Measurements from ENCODE around the gene OTOP1. TPM values are rescaled to one million over a fixed set of nuclear protein-coding genes. Genes with fewer than 3 reads are reported as not detected.
"Not testable (repeated sequence)": the region's sequence is repeated elsewhere in the genome, so short reads cannot be mapped to it uniquely, and the experiment has no call there.

Gene OTOP1
- total and polyA plus RNA-seq, 4 donors = 0.11 TPM; not detected in 3

- no peaks in the 10 kb centered on the region for H3K9me3 ChIP-seq (ENCODE audit: control insufficient read depth, insufficient read depth, low read length)
- 53% methylated on average over 2 of the region's 3 CpGs for WGBS (ENCODE audit: insufficient coverage)
- no peak overlapping the region for H3K4me3 ChIP-seq (ENCODE audit: low read depth, low read length)
- H3K27ac ChIP-seq (ENCODE audit: low read depth, low read length) = no peak overlapping the region
- no peaks in the 10 kb centered on the region for H3K4me1 ChIP-seq (ENCODE audit: control insufficient read depth, insufficient read depth, low read length)
- no peaks in the 10 kb centered on the region for H3K27me3 ChIP-seq (ENCODE audit: control insufficient read depth, insufficient read depth, low read length)
- no peaks in the 10 kb centered on the region for H3K36me3 ChIP-seq (ENCODE audit: control insufficient read depth, insufficient read depth, low read length)
- peak in 1 of 6 donors; percentile 24 for DNase-seq (ENCODE audit: low read depth in 4 of 6, low spot score in 6 of 6)
Observed at GRCh38 chr4:4204401-4204745, 22.4 kb downstream of the OTOP1 start.

DNA sequence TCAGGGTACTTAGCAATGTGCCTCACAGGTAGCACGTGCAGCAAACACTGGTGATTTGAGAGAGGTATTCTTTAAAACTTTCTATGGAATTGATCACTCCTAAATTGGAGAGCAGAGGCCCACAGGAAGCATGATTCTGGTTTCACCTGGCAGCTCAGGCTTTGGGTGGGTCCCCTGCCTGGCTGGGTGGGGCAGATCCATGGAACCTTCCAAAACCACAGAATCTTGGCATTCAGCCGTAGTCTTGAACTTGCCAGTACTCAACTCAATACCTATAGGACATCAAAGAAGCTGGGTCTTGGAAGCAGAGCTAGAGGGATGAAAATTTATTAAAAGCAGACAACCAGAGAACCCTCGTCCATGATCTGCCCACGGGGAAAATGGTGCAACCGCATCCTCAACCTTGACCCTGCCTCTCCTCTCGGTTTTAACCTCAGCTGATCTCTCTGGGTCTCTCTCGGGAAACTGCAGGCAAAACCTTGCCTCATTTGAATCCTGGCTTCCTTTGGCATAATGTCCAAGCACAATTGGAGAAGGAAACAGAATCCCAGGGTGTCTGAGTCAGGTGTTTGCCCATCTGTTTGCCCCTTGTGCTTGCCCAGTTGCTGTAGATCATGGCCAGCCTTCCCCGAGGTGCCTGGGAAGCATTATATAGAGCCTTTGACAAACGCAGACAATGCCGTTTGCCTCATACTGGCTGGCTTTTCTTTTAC is 22.9 kb downstream of the OTOP1 start:
- Histone ChIP-seq H3K4me1 (ENCODE audit: control insufficient read depth, insufficient read depth, low read length) (no peaks in the 10 kb centered on the region), H3K27me3 (ENCODE audit: control insufficient read depth, insufficient read depth, low read length) (no peaks in the 10 kb centered on the region), H3K27ac (ENCODE audit: low read depth, low read length) (no peak overlapping the region), H3K4me3 (ENCODE audit: low read depth, low read length) (no peak overlapping the region), H3K36me3 (ENCODE audit: control insufficient read depth, insufficient read depth, low read length) (no peaks in the 10 kb centered on the region), H3K9me3 (ENCODE audit: control insufficient read depth, insufficient read depth, low read length) (no peaks in the 10 kb centered on the region)
- 60% methylated on average over 9 of the region's 10 CpGs for WGBS (ENCODE audit: insufficient coverage)
- DNase-seq (ENCODE audit: low read depth in 4 of 6, low spot score in 6 of 6) = no peak

GRCh38 chr4:4202510-4202909 is 24.2 kb downstream of the OTOP1 start:
- H3K4me1 ChIP-seq (ENCODE audit: control insufficient read depth, insufficient read depth, low read length) = no peaks in the 10 kb centered on the region
- no peaks in the 10 kb centered on the region for H3K9me3 ChIP-seq (ENCODE audit: control insufficient read depth, insufficient read depth, low read length)
- H3K36me3 ChIP-seq (ENCODE audit: control insufficient read depth, insufficient read depth, low read length) = no peaks in the 10 kb centered on the region
- no peak for DNase-seq (ENCODE audit: low read depth in 4 of 6, low spot score in 6 of 6)
- no peaks in the 10 kb centered on the region for H3K27me3 ChIP-seq (ENCODE audit: control insufficient read depth, insufficient read depth, low read length)
- H3K4me3 ChIP-seq (ENCODE audit: low read depth, low read length) = no peak overlapping the region
- H3K27ac ChIP-seq (ENCODE audit: low read depth, low read length) = no peak overlapping the region
- 80% methylated on average over 3 of the region's 4 CpGs for WGBS (ENCODE audit: insufficient coverage)

- Histone ChIP-seq H3K27me3 (ENCODE audit: control insufficient read depth, insufficient read depth, low read length) (no peaks in the 10 kb centered on the region), H3K4me1 (ENCODE audit: control insufficient read depth, insufficient read depth, low read length) (no peaks in the 10 kb centered on the region), H3K4me3 (ENCODE audit: low read depth, low read length) (no peak overlapping the region), H3K9me3 (ENCODE audit: control insufficient read depth, insufficient read depth, low read length) (no peaks in the 10 kb centered on the region), H3K27ac (ENCODE audit: low read depth, low read length) (no peak overlapping the region), H3K36me3 (ENCODE audit: control insufficient read depth, insufficient read depth, low read length) (no peaks in the 10 kb centered on the region)
- no peak for DNase-seq (ENCODE audit: low read depth in 4 of 6, low spot score in 6 of 6)
- 90% methylated on average over 1 of the region's 4 CpGs for WGBS (ENCODE audit: insufficient coverage)
Observed at GRCh38 chr4:4200624-4201023, 26.1 kb downstream of the OTOP1 start.

DNA sequence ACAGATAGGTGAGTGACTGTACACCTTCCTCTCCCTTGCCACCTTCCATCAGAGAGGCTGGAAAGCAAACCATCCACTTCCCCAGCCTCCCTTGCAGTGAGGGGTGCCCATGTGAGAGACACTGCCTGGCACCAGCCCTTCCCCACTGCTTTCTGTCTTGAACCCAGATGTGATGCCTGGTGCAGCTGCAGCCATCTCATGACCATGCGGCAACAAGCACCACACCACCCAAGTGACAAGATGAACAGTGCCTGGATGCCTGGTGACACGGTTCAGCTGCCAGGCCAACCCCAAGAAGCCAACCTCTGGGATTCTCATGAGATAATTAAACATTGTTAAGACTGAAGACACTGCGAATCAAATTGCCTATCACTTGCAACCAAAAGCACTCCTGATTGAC is 31.4 kb downstream of the OTOP1 start:
- Histone ChIP-seq H3K4me3 (ENCODE audit: low read depth, low read length) (no peak overlapping the region), H3K27ac (ENCODE audit: low read depth, low read length) (no peak overlapping the region), H3K9me3 (ENCODE audit: control insufficient read depth, insufficient read depth, low read length) (no peaks in the 10 kb centered on the region), H3K4me1 (ENCODE audit: control insufficient read depth, insufficient read depth, low read length) (no peaks in the 10 kb centered on the region), H3K36me3 (ENCODE audit: control insufficient read depth, insufficient read depth, low read length) (no peaks in the 10 kb centered on the region), H3K27me3 (ENCODE audit: control insufficient read depth, insufficient read depth, low read length) (no peaks in the 10 kb centered on the region)
- WGBS (ENCODE audit: insufficient coverage) = 94% methylated on average over 3 of the region's 3 CpGs
- no peak for DNase-seq (ENCODE audit: low read depth in 4 of 6, low spot score in 6 of 6)

DNA sequence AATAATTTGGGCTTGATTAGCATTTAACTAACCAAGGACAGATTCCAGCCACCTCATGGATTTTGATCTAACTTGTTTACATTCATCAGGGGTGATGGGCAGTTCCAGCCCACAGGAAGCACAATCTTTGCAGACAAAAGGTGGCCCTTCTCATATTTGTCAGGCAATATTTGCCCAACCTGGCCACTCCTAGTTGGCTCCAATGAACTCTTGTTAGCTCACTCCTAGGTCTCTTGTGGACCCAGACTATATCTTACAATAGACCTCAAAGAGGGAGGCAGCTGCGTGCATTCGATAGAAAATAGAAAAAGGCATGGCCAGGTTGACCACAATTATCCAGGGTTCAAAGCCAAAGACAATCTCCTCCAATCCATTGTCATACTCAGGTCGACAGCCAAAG is 38.2 kb downstream of the OTOP1 start:
- not testable (repeated sequence) for H3K9me3 ChIP-seq (ENCODE audit: control insufficient read depth, insufficient read depth, low read length); H3K4me1 ChIP-seq (ENCODE audit: control insufficient read depth, insufficient read depth, low read length); H3K36me3 ChIP-seq (ENCODE audit: control insufficient read depth, insufficient read depth, low read length); H3K4me3 ChIP-seq (ENCODE audit: low read depth, low read length); DNase-seq (ENCODE audit: low read depth in 4 of 6, low spot score in 6 of 6); H3K27me3 ChIP-seq (ENCODE audit: control insufficient read depth, insufficient read depth, low read length); H3K27ac ChIP-seq (ENCODE audit: low read depth, low read length)
- WGBS (ENCODE audit: insufficient coverage) = no CpG with 5 or more reads among the region's 3 CpGs

- H3K9me3 ChIP-seq (ENCODE audit: control insufficient read depth, insufficient read depth, low read length) = no peaks in the 10 kb centered on the region
- H3K27me3 ChIP-seq (ENCODE audit: control insufficient read depth, insufficient read depth, low read length) = peaks cover 11% of the 10 kb centered on the region
- WGBS (ENCODE audit: insufficient coverage) = 100% methylated on average over 1 of the region's 3 CpGs
- H3K4me3 ChIP-seq (ENCODE audit: low read depth, low read length) = no peak overlapping the region
- H3K36me3 ChIP-seq (ENCODE audit: control insufficient read depth, insufficient read depth, low read length) = no peaks in the 10 kb centered on the region
- no peak overlapping the region for H3K27ac ChIP-seq (ENCODE audit: low read depth, low read length)
- DNase-seq (ENCODE audit: low read depth in 4 of 6, low spot score in 6 of 6) = peak in 1 of 6 donors; percentile 1
- no peaks in the 10 kb centered on the region for H3K4me1 ChIP-seq (ENCODE audit: control insufficient read depth, insufficient read depth, low read length)
Observed at GRCh38 chr4:4185528-4185927, 41.2 kb downstream of the OTOP1 start.

- no peaks in the 10 kb centered on the region for H3K36me3 ChIP-seq (ENCODE audit: control insufficient read depth, insufficient read depth, low read length)
- no peaks in the 10 kb centered on the region for H3K4me1 ChIP-seq (ENCODE audit: control insufficient read depth, insufficient read depth, low read length)
- H3K9me3 ChIP-seq (ENCODE audit: control insufficient read depth, insufficient read depth, low read length) = no peaks in the 10 kb centered on the region
- peaks cover 11% of the 10 kb centered on the region for H3K27me3 ChIP-seq (ENCODE audit: control insufficient read depth, insufficient read depth, low read length)
- H3K27ac ChIP-seq (ENCODE audit: low read depth, low read length) = no peak overlapping the region
- no peak overlapping the region for H3K4me3 ChIP-seq (ENCODE audit: low read depth, low read length)
- peak in 2 of 6 donors; percentile 2 to 10 for DNase-seq (ENCODE audit: low read depth in 4 of 6, low spot score in 6 of 6)
- 48% methylated on average over 18 of the region's 19 CpGs for WGBS (ENCODE audit: insufficient coverage)
Observed at GRCh38 chr4:4182835-4183568, 43.7 kb downstream of the OTOP1 start.

DNA sequence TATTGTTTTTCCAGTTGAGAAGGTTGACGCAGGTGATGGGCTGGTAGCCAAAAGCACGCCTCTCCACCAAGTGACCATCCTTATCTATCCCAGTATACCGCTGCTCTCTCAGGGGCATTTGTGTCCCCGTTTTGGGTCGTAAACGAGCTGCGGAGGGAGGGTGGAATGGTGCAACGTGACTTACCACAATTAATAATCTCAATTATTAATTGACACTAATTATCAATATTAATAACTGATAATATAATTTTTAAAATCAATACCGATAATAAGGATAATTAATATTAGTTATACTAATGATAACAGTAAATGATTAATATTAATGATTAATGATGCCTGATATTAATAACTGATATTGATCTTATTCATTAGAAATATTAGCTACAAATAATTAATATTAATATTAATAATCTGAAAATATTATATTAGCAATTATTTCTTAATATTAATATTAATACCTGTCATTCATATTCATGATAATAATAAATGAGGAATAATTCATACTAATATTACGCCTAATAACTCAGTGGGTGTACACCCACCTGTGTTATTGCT is 56.1 kb downstream of the OTOP1 start:
- Histone ChIP-seq H3K27me3 (ENCODE audit: control insufficient read depth, insufficient read depth, low read length) (no peaks in the 10 kb centered on the region), H3K36me3 (ENCODE audit: control insufficient read depth, insufficient read depth, low read length) (no peaks in the 10 kb centered on the region), H3K4me3 (ENCODE audit: low read depth, low read length) (no peak overlapping the region), H3K27ac (ENCODE audit: low read depth, low read length) (no peak overlapping the region), H3K4me1 (ENCODE audit: control insufficient read depth, insufficient read depth, low read length) (no peaks in the 10 kb centered on the region), H3K9me3 (ENCODE audit: control insufficient read depth, insufficient read depth, low read length) (no peaks in the 10 kb centered on the region)
- DNase-seq (ENCODE audit: low read depth in 4 of 6, low spot score in 6 of 6) = no peak
- 80% methylated on average over 1 of the region's 10 CpGs for WGBS (ENCODE audit: insufficient coverage)
